CD4-positive, alpha-beta T cell treated with Interleukin-1 beta for 1 hour (primary cell): ENCODE measurements around the gene GALNT9.

Experiments
- DNase-seq, 2 donors: peaks; one replicate each; pipeline ENCODE4 v3.0.0-alpha.2; 2020 to 2022

GALNT9 gene

DNA sequence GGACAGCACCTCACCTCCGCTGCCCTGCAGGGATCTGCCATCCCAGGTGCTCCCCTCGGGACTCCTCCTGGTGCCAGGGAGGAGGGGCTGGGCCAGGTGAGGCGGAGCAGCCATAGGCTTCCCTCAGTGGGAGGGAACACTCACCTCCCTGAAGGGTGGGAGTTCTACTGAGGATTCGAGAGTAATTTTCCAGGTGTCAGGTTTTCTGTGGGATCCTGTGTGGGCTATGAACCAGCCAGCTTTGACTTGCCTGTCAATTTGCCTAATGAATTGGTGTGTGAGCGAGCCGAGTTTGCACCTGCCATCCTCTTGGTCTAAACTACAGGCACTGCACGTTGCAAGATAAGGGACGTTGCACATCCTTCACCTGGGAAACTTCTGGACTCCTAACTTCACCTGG, 134.8 kb downstream of the GALNT9 start:
- DNase-seq, result no peak

GRCh38 chr12:132194056-132194455, 135.3 kb downstream of the GALNT9 start:
- no peak for DNase-seq

DNA sequence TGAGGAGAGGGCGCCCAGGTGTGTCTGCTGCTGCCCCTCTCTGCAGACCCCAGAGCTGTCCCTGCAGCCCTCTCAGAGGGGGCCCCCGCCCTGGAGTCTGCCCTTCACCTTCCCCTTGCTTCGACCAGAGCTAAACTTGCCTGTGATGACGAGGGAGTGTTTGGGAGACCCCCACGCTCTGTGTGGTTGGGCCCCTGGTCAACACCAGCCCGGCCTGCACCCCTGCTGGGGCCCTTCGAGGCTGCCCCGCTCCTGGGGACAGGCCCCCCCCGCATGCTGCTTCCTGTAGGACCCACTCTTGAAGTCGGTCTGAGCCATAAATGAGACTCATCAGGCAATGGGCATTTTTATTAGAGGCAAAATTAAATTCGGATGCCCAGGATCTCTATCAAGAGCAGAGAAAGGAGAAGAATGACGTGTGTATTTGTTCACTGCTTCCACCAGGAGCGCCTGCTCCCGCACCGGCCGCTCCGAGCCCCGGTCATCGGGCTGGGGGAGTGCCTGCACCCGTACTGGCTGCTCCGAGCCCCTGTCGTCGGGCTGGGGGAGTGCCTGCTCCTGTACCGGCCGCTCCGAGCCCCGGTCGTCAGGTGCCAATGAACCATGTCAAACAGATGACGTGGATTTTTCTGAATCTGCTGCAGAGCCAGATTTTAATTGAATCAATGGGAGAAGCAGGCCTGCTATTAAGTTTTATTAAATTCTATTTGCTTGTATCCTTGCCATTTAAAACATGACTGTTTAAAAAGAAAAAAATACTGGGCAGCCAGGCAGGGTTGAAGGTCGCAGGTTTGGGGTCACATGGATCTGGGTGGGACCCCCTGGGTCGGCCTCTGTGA, 137.5 kb downstream of the GALNT9 start:
- DNase-seq, result no peak

- no peak for DNase-seq
Measured at GRCh38 chr12:132190834-132191500, 138.4 kb downstream of the GALNT9 start.

GRCh38 chr12:132190012-132190755, 139.2 kb downstream of the GALNT9 start:
- no peak for DNase-seq

GRCh38 chr12:132189378-132190011, 139.9 kb downstream of the GALNT9 start:
- DNase-seq, result peak; percentile 95 to 96

- DNase-seq, result no peak
Measured at GRCh38 chr12:132188916-132189325, 140.5 kb downstream of the GALNT9 start.

- no peak for DNase-seq
Measured at GRCh38 chr12:132188451-132188901, 140.9 kb downstream of the GALNT9 start.

DNA sequence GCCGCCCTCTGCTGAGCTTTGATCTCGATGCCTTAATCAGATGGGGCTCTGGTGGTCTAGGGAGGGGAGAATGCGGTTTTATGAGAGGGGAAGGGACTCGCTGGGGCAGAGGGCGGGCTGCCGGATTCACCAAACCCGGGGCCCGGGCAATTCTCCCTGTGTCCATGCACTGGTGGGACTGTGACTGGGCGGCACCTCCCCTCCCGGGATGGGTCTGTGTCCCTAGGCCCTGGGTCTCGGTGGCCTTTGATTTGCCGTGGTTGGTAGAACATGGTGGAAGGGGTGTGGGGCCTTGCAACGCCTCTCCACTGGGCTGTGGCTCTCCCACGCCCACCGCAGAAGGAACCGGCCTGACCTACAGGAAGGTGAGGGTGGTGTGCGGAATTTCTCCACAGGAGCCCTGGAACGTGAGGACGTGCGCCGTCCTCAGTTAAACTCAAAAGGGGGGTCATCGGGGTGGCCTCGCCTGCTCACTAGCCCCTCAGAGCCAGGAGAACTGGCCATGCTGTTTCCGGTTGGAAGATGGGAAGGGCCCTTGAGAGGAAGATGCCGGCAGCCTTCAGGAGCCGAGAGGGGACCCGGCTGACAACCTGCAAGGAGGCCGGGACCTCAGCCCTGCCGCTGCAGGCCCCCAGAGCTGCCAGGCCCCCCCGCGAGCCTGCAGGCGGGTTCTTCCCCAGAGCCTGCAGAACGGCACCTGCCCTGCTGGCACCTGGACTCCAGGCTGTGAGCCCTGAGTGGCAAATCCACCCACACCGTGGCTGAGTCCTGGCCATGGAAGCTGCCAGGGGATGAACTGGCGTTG, 141.5 kb downstream of the GALNT9 start:
- no peak for DNase-seq

DNA sequence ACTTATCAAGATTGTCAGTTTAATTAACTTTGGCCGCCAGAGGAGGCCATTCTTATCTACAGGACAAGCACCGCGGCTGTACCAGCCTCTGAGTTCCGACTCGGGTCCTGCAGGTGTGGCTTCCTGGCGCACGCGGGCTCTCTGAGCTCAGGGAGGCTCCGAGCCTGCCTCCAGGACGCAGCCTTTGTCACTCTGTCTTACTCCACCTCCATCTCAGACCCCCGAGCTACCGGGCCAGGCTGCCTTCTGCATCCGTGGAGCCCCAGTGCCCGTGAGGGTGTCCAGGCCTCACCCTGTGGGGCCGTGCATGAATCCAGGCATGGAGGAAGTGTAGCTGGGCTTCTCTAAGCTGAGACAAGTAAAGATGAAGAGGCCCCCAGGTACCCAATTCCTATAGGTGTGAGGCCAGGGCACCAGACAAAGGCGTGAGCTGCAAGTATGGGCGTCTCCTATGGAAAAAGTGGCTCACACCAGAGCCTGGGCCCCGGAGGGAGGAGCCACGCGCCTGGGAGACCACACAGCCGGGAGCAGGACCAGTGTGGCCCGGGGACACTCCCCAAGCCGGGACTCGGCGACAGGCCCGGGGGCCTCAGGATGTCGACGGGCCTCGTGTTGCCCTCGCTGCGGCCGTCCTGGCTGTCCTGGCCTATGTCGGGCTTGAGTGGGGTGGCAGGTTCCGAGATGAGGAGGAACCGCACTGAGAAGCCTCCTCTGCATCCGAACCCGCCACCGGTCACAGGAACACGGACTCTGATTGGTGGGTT, 142.3 kb downstream of the GALNT9 start:
- DNase-seq, result peak in 1 of 2 donors; percentile 31

- no peak for DNase-seq
Measured at GRCh38 chr12:132186208-132186856, 143.1 kb downstream of the GALNT9 start.

DNA sequence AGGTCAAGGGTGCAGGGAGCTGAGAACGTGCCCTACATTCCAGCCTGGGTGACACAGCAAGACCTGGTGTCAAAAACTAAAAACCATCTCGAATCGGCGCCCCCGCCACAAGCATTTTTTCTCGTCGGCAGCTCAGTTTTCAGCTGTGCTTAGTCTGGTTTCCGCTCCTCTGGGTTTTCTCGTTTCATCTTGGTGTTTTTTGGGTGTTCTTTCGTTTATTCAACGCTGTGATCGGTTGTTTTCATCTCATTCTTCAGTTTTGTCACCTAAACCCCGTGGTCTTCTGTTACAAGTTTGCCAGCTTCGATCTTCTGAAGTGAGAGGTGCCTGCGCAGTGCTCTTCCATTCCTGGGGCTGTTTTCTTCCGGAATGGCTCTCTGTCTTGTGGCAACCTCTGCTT, 143.7 kb downstream of the GALNT9 start:
- peak; percentile 37 to 59 for DNase-seq

GRCh38 chr12:132182711-132183365, 146.6 kb downstream of the GALNT9 start:
- no peak for DNase-seq

DNA sequence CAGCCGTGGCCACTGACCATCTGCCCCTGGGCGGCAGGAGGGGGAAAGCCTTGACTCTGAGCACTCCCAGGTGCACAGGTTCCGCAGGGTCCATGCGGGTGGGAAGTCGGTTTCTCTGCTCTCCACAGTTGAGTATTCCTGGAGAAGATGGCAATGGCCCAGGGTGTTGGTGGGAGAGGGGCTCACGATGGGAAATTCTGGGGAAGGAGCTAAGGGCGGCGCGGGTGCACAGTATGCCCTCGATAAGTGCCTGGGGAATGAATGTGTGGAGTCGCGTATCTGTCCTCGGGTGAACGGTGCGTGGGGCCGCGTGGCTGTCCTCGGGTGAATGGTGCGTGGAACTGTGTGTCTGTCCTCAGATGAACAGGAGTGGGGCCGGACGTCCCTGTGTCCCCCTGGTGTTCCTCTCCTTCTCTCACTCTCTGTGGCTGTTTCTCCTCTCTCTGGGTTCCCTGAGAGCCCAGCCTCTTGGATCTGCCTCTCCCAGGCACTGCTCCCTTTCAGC, 147.1 kb downstream of the GALNT9 start:
- no peak for DNase-seq

GRCh38 chr12:132181570-132182200, 147.7 kb downstream of the GALNT9 start:
- no peak for DNase-seq

GRCh38 chr12:132180648-132181546, 148.5 kb downstream of the GALNT9 start:
- DNase-seq, result no peak

DNA sequence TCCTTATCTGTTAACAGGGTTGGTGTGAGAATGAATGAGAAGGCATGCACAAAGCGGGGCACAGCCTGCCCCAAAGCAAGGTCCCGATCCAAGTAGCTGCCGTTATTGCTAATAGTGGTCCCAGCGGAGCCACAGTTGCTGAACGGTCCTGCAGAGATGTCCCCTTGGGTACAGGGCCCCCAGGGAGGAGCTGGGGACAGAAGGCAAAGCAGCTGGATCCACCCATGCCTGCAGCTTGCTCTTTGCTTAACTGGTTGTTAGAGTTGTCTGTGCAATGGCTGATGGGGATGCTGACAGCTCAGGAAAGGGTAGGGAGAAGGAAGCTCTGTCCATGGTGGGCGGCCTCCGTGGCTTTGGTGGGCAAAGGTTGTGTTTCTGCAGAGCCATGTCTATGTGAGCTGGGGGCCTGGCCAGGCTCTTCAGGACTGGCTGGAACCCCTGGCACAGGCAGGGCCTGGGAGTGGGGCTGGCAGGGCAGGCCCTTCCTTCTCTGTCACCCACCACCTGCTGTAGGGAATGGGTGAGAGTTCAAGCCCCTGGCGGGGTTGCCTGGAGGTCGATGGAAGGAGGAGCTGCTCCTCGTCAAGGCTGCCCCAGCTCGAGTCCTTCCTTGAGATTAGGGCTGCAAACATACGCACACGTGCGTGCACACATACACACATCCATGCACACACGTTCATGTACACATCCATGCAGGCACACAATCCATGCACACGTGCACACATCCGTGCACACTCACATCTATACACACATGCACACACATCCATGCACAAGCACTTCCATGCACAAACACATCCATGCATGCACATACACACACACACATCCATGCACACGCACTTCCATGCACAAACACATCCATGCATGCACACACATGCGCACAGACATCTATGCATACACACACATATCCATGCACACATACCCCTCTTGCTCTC, 149.7 kb downstream of the GALNT9 start:
- no peak for DNase-seq
